Measurements from ENCODE around the gene RYR1.
"Not testable (repeated sequence)": the region's sequence is repeated elsewhere in the genome, so short reads cannot be mapped to it uniquely, and the experiment has no call there.

RYR1 gene

GRCh38 chr19:38400361-38400760 is 33.1 kb upstream of the RYR1 start:
- no peak for DNase-seq

DNA sequence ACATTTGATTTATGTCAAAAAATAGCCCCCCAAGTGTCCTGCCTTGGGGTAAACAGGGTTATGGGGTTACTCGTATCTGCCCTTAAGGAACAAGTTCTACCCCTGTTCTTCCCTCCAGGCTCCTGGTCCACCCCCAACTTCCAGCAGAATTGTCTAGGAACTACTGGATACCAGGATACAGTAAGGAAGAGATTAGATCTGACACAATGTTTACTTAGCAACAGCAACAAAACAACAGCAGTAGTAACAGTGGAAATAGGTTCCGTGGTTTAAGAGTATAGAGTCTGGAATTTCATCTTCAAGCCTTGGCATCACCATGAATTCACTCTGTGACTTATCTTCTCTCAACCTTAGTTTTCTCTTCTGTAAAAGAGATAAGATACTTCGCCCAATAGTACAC is 32.3 kb upstream of the RYR1 start:
- DNase-seq: no peak

- DNase-seq: no peak
These were observed 30.9 kb upstream of the RYR1 start for GRCh38 chr19:38402623-38402966.

DNA sequence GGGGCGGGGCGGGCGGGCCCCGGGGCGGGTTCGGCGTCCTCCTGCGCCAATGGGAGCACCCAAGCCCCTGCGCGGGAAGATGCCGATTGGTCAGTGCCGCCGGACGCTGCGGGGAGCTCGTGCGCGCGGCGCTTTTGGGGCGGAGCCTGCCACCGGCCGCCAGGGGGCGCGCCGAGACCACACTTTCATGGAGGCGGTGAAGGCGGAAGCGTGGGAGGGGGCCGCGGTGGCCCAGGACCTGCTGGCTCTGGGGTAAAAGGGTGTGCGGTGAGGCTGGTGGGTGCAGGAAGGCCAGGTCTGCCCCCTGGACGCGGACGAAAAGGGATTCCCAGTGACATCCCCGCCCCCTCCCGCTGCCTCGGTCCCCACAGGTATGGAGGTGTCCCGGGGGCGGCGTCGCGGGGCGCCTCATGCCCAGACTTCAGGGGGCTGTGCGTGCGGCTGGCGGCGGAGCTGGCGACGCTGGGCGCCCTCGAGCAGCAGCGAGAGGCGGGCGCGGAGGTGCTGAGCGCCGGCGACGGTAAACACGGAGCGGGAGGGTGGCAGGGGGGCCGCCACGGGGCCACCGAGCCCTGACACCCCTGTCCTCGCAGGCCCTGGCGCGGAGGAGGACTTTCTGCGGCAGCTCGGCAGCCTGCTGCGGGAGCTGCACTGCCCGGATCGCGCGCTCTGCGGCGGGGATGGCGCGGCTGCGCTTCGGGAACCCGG is 30.4 kb upstream of the RYR1 start, which contains the start of gene FAM98C:
Gene FAM98C, plus strand, starts transcription at position 127 of the 708 bp plus-strand sequence. Its CDS starts 61 bp downstream, at position 188.
- DNase-seq: peak; percentile 82 to 98 (median 94)

- DNase-seq: no peak
These were observed 28.6 kb upstream of the RYR1 start for GRCh38 chr19:38404858-38405257.

- no peak for DNase-seq
These were observed 28.2 kb upstream of the RYR1 start for GRCh38 chr19:38405276-38405675.

- DNase-seq: no peak
These were observed 23.8 kb upstream of the RYR1 start for GRCh38 chr19:38409631-38410133.

- DNase-seq: not testable (repeated sequence)
These were observed 23.1 kb upstream of the RYR1 start for GRCh38 chr19:38410407-38410806.

GRCh38 chr19:38411041-38411712 is 22.3 kb upstream of the RYR1 start:
- no peak for DNase-seq

DNA sequence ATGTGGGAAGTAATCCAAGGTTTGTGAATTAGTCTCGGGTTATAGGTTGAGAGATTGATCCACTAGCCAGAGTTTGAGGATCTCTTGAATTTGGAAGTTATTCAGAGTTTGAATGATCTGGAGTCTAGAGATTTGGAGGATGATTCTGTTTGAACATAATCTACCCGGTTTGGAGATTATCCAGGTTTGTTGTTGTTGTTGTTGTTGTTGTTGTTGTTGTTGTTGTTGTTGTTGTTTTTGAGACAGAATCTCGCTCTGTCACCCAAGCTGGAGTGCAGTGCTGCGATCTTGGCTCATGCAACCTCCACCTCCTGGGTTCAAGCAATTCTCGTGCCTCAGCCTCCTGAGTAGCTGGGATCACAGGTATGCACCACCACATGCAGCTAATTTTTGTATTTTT is 21.6 kb upstream of the RYR1 start:
- DNase-seq: not testable (repeated sequence)

DNA sequence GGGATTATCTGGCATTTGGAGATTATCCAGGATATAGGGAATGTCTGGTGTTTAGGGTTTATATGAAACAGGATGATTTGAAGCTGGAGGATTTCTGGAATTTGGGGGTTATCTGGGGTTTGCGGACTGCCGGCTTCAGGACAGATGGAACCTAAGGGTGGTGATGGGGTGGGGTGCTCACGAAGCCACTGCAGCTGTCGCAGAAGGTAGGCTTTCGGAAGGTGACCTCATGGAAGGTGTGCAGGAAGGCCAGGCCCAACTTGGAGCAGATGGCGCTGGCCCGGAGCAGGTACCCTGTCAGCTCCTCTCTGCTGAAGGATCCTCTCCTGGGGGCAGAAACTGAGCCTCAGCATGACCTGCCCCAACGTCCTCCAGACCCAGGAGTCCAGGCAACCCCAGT is 21.0 kb upstream of the RYR1 start:
- DNase-seq: no peak

DNA sequence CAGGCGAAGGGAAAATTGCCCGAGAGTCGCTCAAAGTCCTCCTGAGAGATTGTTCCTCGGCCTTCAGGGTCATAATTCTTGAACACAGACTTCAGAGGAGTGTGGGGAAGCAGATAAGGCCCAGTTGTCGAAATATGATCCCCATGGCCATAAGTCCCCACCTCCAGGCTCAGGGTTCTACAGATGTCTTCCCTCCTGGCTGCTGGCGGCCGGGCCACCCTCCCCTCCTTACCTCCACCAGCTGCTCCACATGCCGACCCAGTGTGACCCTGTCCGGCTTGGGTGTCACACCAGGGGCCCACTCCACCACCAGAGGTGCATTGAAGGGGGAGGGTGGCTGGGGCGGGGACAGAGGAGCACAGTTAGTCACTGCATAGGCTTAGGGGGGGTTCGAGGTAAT is 20.5 kb upstream of the RYR1 start:
- DNase-seq: no peak

GRCh38 chr19:38413416-38413815 is 20.1 kb upstream of the RYR1 start:
- no peak for DNase-seq

GRCh38 chr19:38417146-38417543 is 16.3 kb upstream of the RYR1 start:
- no peak for DNase-seq

- peak in 4 of 14 donors; percentile 2 to 20 (median 2) for DNase-seq
These were observed 15.7 kb upstream of the RYR1 start for GRCh38 chr19:38417544-38418506.

DNA sequence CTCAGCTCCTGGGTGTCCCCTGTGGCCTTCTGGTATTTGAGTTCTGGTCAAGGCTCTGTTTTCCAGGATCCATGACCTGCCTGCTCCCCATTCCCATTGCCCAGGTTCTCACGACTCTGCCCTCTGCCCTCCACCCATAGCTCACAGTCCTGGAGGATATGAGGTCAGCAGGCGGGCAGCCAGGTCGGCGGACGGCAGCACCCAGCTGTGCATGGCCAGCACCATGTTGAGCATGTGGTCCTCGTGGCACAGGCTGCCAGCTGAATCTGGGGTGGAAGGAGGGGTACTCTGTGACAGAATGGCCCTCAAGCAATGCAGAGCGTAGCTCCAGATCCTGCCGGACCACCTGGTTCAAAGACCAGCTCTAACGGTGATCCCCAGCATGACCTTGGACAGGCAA is 12.6 kb upstream of the RYR1 start:
- DNase-seq: no peak

DNA sequence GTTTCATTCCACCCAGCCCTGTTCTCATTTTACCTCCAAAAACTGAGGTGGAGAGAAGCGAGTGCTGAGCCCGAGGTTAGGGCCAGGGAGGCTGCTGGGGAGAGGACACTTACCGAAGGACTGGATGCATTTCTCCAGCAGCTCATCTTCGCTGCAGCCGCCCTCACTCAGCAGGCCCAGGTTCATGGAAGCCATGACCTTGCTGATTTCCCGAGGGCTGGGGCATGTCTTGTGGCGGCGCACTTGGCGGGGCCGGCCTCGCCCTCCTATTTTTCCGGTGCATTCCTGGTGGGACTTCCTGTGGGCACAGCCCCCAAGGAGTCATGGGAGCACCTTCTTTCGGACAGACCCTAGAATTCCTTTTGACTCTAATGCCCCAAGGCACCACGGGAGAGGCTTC is 11.6 kb upstream of the RYR1 start:
- DNase-seq: no peak

GRCh38 chr19:38422438-38422837 is 11.1 kb upstream of the RYR1 start:
- DNase-seq: no peak

DNA sequence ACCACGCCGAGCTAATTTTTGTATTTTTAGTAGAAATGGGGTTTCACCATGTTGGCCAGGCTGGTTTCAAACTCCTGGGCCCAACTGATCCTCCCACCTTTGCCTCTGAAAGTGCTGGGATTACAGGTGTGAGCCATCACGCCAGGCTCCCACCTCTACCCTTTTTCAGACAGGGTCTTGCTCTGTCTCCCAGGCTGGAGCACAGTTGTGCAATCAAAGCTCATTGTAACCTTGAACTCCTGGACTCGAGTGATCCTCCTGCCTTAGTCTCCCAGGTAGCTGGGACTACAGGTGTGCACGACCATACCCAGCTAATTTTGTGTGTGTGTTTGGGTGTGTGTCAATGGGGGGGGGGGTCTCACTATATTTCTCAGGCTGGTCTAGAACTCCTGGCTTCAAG is 9.2 kb upstream of the RYR1 start:
- no peak for DNase-seq

DNA sequence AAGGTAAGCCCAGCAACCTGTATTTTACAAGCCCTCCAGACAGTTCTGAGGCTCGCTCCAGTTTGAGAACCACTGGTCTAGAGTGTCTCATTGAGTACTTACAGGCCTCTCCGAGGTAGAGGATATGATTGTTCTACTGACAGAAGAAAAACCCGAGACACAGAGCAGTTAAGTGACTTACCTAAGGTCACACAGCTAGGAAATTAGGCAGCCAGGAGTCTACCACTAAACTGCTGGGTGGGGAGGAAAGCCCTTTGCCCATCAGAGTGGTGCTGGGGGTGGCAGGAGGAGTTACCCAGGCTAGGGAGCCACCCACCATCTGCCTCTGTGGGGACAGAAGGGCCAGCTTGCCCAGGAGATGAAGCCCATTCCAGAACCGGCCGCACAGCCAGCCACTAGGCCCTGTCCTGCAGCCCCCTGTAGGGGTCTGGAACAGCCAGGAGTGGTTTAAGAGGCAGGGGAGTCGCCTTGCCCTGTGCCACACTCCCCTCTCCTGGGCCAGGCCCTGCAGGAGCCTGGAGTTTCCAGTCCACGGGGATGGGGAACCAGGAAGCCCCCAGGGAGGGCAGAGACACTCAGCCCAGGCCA is 8.2 kb upstream of the RYR1 start:
- no peak for DNase-seq

GRCh38 chr19:38425810-38426466 is 7.6 kb upstream of the RYR1 start, which contains the start of gene RASGRP4:
RASGRP4 (minus strand) TSS chr19:38426219; CDS start chr19:38426091, 128 bp downstream.
- DNase-seq: peak in 6 of 14 donors; percentile 1 to 44 (median 6)

Data from C1 segment of cervical spinal cord (tissue), 14 donors.